ENCODE results near the gene NEBL. TPM values are rescaled to one million over a fixed set of nuclear protein-coding genes. Genes with fewer than 3 reads are reported as not detected.
A peak's percentile ranks its signal among the peaks of the same experiment; 100 is the strongest.

Gene NEBL
- total and polyA plus RNA-seq, 4 donors = 19.4 to 74.7 (median 50.1) TPM

DNA sequence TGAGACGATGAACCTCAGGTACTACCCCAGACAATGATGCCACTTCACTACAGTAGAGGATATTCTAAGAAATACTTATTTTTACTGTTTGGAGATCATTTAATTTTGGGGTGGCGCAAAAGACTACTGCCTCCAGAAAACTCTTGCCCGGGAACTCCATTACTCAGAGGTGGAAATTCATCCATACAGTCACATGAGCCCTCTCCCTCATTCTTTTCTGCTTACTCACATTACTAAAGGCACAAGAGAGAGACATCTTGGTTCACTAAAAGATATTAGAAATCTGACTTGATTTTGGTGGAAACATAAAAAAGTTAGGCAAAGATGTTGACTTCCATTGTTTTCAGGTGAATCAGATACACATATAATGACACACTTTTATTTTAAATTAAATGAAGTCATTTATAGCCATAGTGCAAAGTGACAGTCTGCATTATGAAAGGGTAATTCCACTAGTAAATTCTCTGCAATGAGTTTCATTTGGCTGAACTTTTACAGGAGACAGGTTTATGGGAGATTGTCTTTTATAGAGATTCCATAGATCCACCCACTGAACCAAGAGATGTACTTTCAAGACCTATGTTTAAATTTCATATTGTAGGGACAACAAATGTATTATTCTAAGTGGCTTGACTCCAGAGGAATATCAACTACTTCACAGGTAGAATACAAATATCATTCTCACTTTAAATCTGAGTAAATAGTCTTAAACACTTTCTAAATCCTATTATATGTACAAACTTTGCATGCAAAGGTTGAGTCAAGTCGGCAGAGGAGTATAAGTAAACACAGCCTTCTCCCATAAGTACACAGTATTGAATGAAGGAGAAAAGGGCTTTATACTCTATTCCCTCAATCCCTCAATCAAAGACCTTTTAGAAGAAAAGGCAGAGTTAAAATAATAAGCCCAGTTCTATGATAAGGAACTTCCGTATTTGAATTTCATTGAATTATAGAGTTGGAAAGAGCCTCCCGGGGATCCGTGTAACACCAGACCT is 18.8 kb downstream of the NEBL start:
- DNase-seq = no peak
- peaks cover 0 to 8% (median 0%) of the 10 kb centered on the region in 5 donors for H3K4me1 ChIP-seq (ENCODE audit: control insufficient read depth in 5 of 5, insufficient read depth in 5 of 5, low read length in 5 of 5)
- H3K4me3 ChIP-seq = no peak overlapping the region
- no peaks in the 10 kb centered on the region for H3K27me3 ChIP-seq (ENCODE audit: control insufficient read depth in 3 of 3, insufficient read depth in 3 of 3, low read length in 2 of 3)
- H3K36me3 ChIP-seq (ENCODE audit: control insufficient read depth in 4 of 4, insufficient read depth in 4 of 4, low read length in 4 of 4) = peaks cover 0 to 8% (median 0%) of the 10 kb centered on the region in 4 donors
- peak overlapping the region in 1 of 2 donors; percentile 21 for H3K27ac ChIP-seq (ENCODE audit: low read depth in 1 of 2, low read length in 1 of 2)
- H3K9me3 ChIP-seq (ENCODE audit: control insufficient read depth in 4 of 4, insufficient read depth in 3 of 4, low read length in 3 of 4) = no peaks in the 10 kb centered on the region
- H3K9ac ChIP-seq (ENCODE audit: insufficient read depth in 1 of 2, low read length in 2 of 2) = no peak overlapping the region
- ATAC-seq (ENCODE audit: insufficient read depth, low FRiP score) = no peak
- TF ChIP-seq, protein P1, sequence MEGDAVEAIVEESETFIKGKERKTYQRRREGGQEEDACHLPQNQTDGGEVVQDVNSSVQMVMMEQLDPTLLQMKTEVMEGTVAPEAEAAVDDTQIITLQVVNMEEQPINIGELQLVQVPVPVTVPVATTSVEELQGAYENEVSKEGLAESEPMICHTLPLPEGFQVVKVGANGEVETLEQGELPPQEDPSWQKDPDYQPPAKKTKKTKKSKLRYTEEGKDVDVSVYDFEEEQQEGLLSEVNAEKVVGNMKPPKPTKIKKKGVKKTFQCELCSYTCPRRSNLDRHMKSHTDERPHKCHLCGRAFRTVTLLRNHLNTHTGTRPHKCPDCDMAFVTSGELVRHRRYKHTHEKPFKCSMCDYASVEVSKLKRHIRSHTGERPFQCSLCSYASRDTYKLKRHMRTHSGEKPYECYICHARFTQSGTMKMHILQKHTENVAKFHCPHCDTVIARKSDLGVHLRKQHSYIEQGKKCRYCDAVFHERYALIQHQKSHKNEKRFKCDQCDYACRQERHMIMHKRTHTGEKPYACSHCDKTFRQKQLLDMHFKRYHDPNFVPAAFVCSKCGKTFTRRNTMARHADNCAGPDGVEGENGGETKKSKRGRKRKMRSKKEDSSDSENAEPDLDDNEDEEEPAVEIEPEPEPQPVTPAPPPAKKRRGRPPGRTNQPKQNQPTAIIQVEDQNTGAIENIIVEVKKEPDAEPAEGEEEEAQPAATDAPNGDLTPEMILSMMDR (IDR thresholded peaks at IDR 0.05; ENCODE audit: control extremely low read depth, extremely low read depth) = no peak
- WGBS, 2 donors = 84 to 93% methylated on average over 7 of the region's 7 CpGs

DNA sequence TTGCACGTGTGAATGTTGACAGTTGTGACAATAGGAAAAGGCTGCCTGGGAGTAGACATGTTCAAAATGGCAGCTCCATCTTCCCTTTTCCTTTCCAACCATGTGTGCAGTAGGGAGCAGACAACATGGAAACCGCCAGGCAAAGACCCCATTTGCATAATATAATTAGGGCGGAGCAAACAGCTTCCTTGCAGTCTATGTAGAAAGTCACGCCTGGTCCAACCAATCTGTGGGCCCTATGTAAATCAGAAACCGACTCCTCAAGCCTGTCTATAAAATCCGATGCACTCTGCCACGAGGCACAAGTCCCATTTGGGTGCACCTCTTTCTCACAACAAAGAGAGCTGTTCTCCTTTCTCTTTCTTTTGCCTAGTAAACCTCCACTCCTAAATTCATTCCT is 19.6 kb downstream of the NEBL start:
- Histone ChIP-seq H3K27me3 (ENCODE audit: control insufficient read depth in 3 of 3, insufficient read depth in 3 of 3, low read length in 2 of 3) (no peaks in the 10 kb centered on the region), H3K4me3 (no peak overlapping the region), H3K4me1 (ENCODE audit: control insufficient read depth in 5 of 5, insufficient read depth in 5 of 5, low read length in 5 of 5) (peaks cover 0 to 3% (median 0%) of the 10 kb centered on the region in 5 donors), H3K9ac (ENCODE audit: insufficient read depth in 1 of 2, low read length in 2 of 2) (no peak overlapping the region), H3K9me3 (ENCODE audit: control insufficient read depth in 4 of 4, insufficient read depth in 3 of 4, low read length in 3 of 4) (no peaks in the 10 kb centered on the region), H3K27ac (ENCODE audit: low read depth in 1 of 2, low read length in 1 of 2) (peak overlapping the region in 1 of 2 donors; percentile 21), H3K36me3 (ENCODE audit: control insufficient read depth in 4 of 4, insufficient read depth in 4 of 4, low read length in 4 of 4) (peaks cover 0 to 8% (median 0%) of the 10 kb centered on the region in 4 donors)
- DNase-seq (no peak), ATAC-seq (ENCODE audit: insufficient read depth, low FRiP score) (no peak)
- TF ChIP-seq, protein P1 (IDR thresholded peaks at IDR 0.05; ENCODE audit: control extremely low read depth, extremely low read depth) = no peak
- 90 to 91% methylated on average over 7 of the region's 7 CpGs for WGBS, 2 donors

DNA sequence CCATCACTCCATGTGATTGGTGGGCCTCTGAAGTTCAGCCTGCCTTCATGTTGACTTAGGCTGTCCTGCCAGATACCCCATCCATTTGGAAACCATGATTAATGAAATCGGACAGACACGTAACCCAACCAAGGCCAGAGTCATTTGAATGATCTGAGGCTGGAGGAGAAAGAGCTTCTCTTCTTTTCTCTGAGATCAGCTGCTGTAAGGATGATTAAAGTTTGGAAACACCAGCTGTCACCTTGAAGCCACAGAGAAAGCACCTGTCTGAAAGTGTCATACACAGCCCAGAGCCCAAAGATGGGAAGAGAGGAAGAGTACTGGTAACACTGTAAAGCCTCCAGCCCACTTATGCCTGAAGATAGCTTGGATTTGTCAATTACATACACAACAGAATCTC is 22.9 kb downstream of the NEBL start:
- H3K9me3 ChIP-seq (ENCODE audit: control insufficient read depth in 4 of 4, insufficient read depth in 3 of 4, low read length in 3 of 4) = no peaks in the 10 kb centered on the region
- H3K27me3 ChIP-seq (ENCODE audit: control insufficient read depth in 3 of 3, insufficient read depth in 3 of 3, low read length in 2 of 3) = no peaks in the 10 kb centered on the region
- H3K9ac ChIP-seq (ENCODE audit: insufficient read depth in 1 of 2, low read length in 2 of 2) = no peak overlapping the region
- WGBS, 2 donors = 87 to 88% methylated on average over 2 of the region's 2 CpGs
- H3K4me1 ChIP-seq (ENCODE audit: control insufficient read depth in 5 of 5, insufficient read depth in 5 of 5, low read length in 5 of 5) = peaks cover 0 to 5% (median 0%) of the 10 kb centered on the region in 5 donors
- H3K36me3 ChIP-seq (ENCODE audit: control insufficient read depth in 4 of 4, insufficient read depth in 4 of 4, low read length in 4 of 4) = peaks cover 0 to 7% (median 0%) of the 10 kb centered on the region in 4 donors
- peak overlapping the region in 1 of 2 donors; percentile 70 for H3K27ac ChIP-seq (ENCODE audit: low read depth in 1 of 2, low read length in 1 of 2)
- ATAC-seq (ENCODE audit: insufficient read depth, low FRiP score) (no peak), DNase-seq (no peak)
- TF ChIP-seq, protein P1 (IDR thresholded peaks at IDR 0.05; ENCODE audit: control extremely low read depth, extremely low read depth) = no peak
- no peak overlapping the region for H3K4me3 ChIP-seq
